ENCODE data around the gene ADAMTS2. TPM values are rescaled to one million over a fixed set of nuclear protein-coding genes. Genes with fewer than 3 reads are reported as not detected.

Gene ADAMTS2
- total RNA-seq, 1 experiment from 2014 or later: 3.9 TPM

DNA sequence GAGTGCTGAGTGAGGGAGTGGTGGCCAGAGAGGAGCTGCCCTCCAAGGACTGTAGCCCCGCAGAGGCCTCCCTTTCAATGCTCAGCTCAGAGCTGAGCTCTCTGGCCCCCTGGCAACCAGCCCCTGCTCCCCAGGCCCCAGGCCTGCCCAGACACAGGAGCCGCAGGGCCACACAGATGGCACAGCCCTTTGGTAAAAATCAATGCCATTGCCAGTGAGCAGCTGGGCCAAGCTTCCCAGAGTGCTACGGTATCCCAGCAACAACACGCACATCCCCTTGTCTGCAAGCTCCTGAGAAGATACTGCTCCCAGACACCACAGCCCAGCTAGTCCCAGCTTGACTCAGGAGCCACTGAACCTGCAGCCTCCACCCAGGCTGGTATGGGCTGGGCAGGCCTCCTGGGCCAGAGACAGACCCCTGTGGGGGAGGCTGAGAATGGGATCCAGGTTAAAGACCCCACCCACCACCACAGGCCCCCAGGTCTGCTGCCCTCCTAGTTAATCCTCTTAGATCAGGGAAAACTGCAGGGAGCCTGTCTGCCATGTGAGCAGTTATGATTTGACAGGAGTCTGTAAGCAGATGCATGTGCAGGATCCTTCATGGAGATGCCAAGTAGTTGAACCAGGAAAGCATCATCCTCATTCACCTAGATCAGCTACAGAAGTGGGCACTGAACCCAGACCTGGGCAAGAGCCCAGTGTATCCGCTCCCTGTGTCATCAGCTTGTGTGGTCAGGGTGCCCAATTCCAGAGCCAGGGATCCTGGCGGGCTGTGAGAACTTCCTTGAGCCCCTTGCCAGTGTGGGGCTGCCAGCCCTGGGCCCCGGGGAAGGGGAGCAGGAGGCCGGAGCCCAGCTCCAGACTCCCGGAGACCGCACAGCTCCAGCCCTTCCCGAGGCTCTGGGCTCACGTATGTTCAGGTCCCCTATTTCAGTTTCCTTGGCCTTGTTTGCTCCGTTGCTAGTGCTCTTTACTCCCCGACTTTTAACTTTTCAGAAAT is 26.7 kb upstream of the ADAMTS2 start:
- Histone ChIP-seq H2AFZ (ENCODE audit: low read depth, low read length, poor library complexity, severe bottlenecking) (no peak overlapping the region), H3K27ac (ENCODE audit: low read depth, low read length) (no peak overlapping the region), H3K9me3 (ENCODE audit: control insufficient read depth in 1 of 2, insufficient read depth in 1 of 2, low read depth in 1 of 2, low read length in 2 of 2) (no peaks in the 10 kb centered on the region), H3K4me3 (replicated peaks in 1 of 2; ENCODE audit: low read depth in 1 of 2, low read length in 2 of 2) (no peak overlapping the region), H3K9me2 (ENCODE audit: insufficient read depth) (no peaks in the 10 kb centered on the region), H3K27me3 (ENCODE audit: insufficient read depth, low read length) (no peaks in the 10 kb centered on the region), H3K4me2 (ENCODE audit: low read length) (no peak overlapping the region), H3K4me1 (ENCODE audit: control insufficient read depth in 1 of 2, insufficient read depth in 2 of 2, low read length in 2 of 2) (no peaks in the 10 kb centered on the region), H3K9ac (ENCODE audit: low read length) (no peak overlapping the region), H4K20me1 (ENCODE audit: insufficient read depth) (no peaks in the 10 kb centered on the region), H3K79me2 (ENCODE audit: insufficient read depth, low read length) (no peaks in the 10 kb centered on the region), H3K36me3 (ENCODE audit: control insufficient read depth in 1 of 2, insufficient read depth in 2 of 2, low read length in 2 of 2) (no peaks in the 10 kb centered on the region)
- intact Hi-C loops (cut with micrococcal nuclease): no loop called here
- BruUV-seq (replicated peaks): no TSS peak
- POLR2A ChIA-PET: no interaction called here
- ATAC-seq (no peak), DNase-seq (ENCODE audit: low read depth, low spot score) (no peak)
- CTCF ChIA-PET: no interaction called here
- RAD21 ChIA-PET (ENCODE audit: low non-redundant PET in 1 of 2, low total read pairs in 2 of 2, uncharacterized antibody in 2 of 2, unreplicated experiment in 2 of 2): no interaction called here
- TF ChIP-seq SRF (IDR thresholded peaks at IDR 0.05; ENCODE audit: low read depth) (no peak), EZH2 (IDR thresholded peaks at IDR 0.05) (no peak), MAX (IDR thresholded peaks at IDR 0.05) (no peak), FOSL1 (IDR thresholded peaks at IDR 0.05; ENCODE audit: low read depth) (no peak), ZFX (IDR thresholded peaks at IDR 0.05) (no peak), CEBPB (IDR thresholded peaks at IDR 0.05; ENCODE audit: low read depth) (no peak), EGR1 (IDR thresholded peaks at IDR 0.05; ENCODE audit: low read depth) (no peak), TCF7L2 (IDR thresholded peaks at IDR 0.05; ENCODE audit: borderline replicate concordance, extremely low read depth, insufficient read depth, insufficient read length) (no peak), ATF3 (IDR thresholded peaks at IDR 0.05) (no peak), EZH2phosphoT487 (IDR thresholded peaks at IDR 0.05; ENCODE audit: borderline replicate concordance) (no peak), ZNF274 (IDR thresholded peaks at IDR 0.05; ENCODE audit: low read depth, low read length) (no peak), SIN3A (IDR thresholded peaks at IDR 0.05; ENCODE audit: low read depth) (no peak), CBX3 (IDR thresholded peaks at IDR 0.05; ENCODE audit: low read depth) (no peak), RAD21 (IDR thresholded peaks at IDR 0.05; ENCODE audit: low read depth) (no peak), ELF1 (IDR thresholded peaks at IDR 0.05; ENCODE audit: borderline replicate concordance, low read depth) (no peak), POLR2AphosphoS5 (IDR thresholded peaks at IDR 0.05; ENCODE audit: low read depth, low read length) (no peak)
- TF ChIP-seq, protein P1, sequence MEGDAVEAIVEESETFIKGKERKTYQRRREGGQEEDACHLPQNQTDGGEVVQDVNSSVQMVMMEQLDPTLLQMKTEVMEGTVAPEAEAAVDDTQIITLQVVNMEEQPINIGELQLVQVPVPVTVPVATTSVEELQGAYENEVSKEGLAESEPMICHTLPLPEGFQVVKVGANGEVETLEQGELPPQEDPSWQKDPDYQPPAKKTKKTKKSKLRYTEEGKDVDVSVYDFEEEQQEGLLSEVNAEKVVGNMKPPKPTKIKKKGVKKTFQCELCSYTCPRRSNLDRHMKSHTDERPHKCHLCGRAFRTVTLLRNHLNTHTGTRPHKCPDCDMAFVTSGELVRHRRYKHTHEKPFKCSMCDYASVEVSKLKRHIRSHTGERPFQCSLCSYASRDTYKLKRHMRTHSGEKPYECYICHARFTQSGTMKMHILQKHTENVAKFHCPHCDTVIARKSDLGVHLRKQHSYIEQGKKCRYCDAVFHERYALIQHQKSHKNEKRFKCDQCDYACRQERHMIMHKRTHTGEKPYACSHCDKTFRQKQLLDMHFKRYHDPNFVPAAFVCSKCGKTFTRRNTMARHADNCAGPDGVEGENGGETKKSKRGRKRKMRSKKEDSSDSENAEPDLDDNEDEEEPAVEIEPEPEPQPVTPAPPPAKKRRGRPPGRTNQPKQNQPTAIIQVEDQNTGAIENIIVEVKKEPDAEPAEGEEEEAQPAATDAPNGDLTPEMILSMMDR (IDR thresholded peaks at IDR 0.05 in 2 of 3, conservative IDR thresholded peaks at IDR 0.05 in 1 of 3; ENCODE audit: borderline replicate concordance in 1 of 3, insufficient read depth in 1 of 3, low read depth in 2 of 3, low read length in 2 of 3): no peak
- TF ChIP-seq, protein P2, sequence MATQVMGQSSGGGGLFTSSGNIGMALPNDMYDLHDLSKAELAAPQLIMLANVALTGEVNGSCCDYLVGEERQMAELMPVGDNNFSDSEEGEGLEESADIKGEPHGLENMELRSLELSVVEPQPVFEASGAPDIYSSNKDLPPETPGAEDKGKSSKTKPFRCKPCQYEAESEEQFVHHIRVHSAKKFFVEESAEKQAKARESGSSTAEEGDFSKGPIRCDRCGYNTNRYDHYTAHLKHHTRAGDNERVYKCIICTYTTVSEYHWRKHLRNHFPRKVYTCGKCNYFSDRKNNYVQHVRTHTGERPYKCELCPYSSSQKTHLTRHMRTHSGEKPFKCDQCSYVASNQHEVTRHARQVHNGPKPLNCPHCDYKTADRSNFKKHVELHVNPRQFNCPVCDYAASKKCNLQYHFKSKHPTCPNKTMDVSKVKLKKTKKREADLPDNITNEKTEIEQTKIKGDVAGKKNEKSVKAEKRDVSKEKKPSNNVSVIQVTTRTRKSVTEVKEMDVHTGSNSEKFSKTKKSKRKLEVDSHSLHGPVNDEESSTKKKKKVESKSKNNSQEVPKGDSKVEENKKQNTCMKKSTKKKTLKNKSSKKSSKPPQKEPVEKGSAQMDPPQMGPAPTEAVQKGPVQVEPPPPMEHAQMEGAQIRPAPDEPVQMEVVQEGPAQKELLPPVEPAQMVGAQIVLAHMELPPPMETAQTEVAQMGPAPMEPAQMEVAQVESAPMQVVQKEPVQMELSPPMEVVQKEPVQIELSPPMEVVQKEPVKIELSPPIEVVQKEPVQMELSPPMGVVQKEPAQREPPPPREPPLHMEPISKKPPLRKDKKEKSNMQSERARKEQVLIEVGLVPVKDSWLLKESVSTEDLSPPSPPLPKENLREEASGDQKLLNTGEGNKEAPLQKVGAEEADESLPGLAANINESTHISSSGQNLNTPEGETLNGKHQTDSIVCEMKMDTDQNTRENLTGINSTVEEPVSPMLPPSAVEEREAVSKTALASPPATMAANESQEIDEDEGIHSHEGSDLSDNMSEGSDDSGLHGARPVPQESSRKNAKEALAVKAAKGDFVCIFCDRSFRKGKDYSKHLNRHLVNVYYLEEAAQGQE (IDR thresholded peaks at IDR 0.05; ENCODE audit: low read depth): no peak
- TF ChIP-seq, protein P3, sequence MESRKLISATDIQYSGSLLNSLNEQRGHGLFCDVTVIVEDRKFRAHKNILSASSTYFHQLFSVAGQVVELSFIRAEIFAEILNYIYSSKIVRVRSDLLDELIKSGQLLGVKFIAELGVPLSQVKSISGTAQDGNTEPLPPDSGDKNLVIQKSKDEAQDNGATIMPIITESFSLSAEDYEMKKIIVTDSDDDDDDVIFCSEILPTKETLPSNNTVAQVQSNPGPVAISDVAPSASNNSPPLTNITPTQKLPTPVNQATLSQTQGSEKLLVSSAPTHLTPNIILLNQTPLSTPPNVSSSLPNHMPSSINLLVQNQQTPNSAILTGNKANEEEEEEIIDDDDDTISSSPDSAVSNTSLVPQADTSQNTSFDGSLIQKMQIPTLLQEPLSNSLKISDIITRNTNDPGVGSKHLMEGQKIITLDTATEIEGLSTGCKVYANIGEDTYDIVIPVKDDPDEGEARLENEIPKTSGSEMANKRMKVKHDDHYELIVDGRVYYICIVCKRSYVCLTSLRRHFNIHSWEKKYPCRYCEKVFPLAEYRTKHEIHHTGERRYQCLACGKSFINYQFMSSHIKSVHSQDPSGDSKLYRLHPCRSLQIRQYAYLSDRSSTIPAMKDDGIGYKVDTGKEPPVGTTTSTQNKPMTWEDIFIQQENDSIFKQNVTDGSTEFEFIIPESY (IDR thresholded peaks at IDR 0.05; ENCODE audit: extremely low read depth, insufficient replicate concordance, low read length): no peak

All from HCT116 (cell line).